Stimulated activated naive B cell treated with anti-CD40 and anti-IgM and Interleukin-4, amounts not matched to agents 10 μg/mL and 1 μg/mL and 100 μg/mL, for 72 hours (primary cell): ENCODE data around the gene SYNGR3.

Experiments
- ATAC-seq, 2 donors: fragments of 150-1000 bp; cut with Tn5 transposase; replicated peaks; 2 replicates each; pipeline ENCODE4 v1.10.0; 2021; ENCODE audit warnings: moderate library complexity in 1 of 2
- DNase-seq: peaks from one replicate; pipeline ENCODE4 v3.0.0; 2021
- H3K27ac Mint-ChIP-seq: one replicate; pipeline ENCODE4 v1.8.0; 2022; ENCODE audit warnings: mild to moderate bottlenecking, mixed read lengths
- H3K27me3 Mint-ChIP-seq, 2 donors: one replicate each; pipeline ENCODE4 v1.8.0; 2022; ENCODE audit warnings: mixed read lengths in 2 of 2
- H3K36me3 Mint-ChIP-seq, 2 donors: one replicate each; pipeline ENCODE4 v1.8.0; 2022; ENCODE audit warnings: mixed read lengths in 2 of 2, mild to moderate bottlenecking in 1 of 2
- H3K4me1 Mint-ChIP-seq, 2 donors: one replicate each; pipeline ENCODE4 v1.8.0; 2022; ENCODE audit warnings: mixed read lengths in 2 of 2, mild to moderate bottlenecking in 1 of 2
- H3K4me3 Mint-ChIP-seq, 2 donors: one replicate each; pipeline ENCODE4 v1.8.0; 2022; ENCODE audit warnings: mild to moderate bottlenecking in 2 of 2, mixed read lengths in 2 of 2, moderate library complexity in 1 of 2
- H3K9me3 Mint-ChIP-seq, 2 donors: one replicate each; pipeline ENCODE4 v1.8.0; 2022; ENCODE audit warnings: mixed read lengths in 2 of 2, mild to moderate bottlenecking in 1 of 2

Gene SYNGR3

GRCh38 chr16:1990101-1990350 lies 256 bp downstream of the SYNGR3 start:
- Mint-ChIP-seq H3K27ac (no peak overlapping the region), H3K9me3 (no peaks in the 10 kb centered on the region), H3K36me3 (peaks cover 18 to 43% of the 10 kb centered on the region in 2 donors), H3K27me3 (no peaks in the 10 kb centered on the region), H3K4me3 (peak overlapping the region; percentile 88 to 95), H3K4me1 (peaks cover 36 to 48% of the 10 kb centered on the region in 2 donors)
- DNase-seq: no peak
- no peak for ATAC-seq

GRCh38 chr16:1990351-1991134 lies 773 bp downstream of the SYNGR3 start:
- peak overlapping the region; percentile 88 to 95 for H3K4me3 Mint-ChIP-seq
- ATAC-seq: peak; percentile 27 to 32
- peaks cover 23 to 49% of the 10 kb centered on the region in 2 donors for H3K36me3 Mint-ChIP-seq
- H3K27me3 Mint-ChIP-seq: no peaks in the 10 kb centered on the region
- no peaks in the 10 kb centered on the region for H3K9me3 Mint-ChIP-seq
- H3K27ac Mint-ChIP-seq: peak overlapping the region; percentile 98
- DNase-seq: peak; percentile 57
- peaks cover 33 to 43% of the 10 kb centered on the region in 2 donors for H3K4me1 Mint-ChIP-seq

- peak; percentile 89 for DNase-seq
- Mint-ChIP-seq H3K9me3 (no peaks in the 10 kb centered on the region), H3K4me1 (peaks cover 31 to 39% of the 10 kb centered on the region in 2 donors), H3K36me3 (peaks cover 24 to 47% of the 10 kb centered on the region in 2 donors), H3K27me3 (no peaks in the 10 kb centered on the region), H3K4me3 (peak overlapping the region; percentile 88 to 95), H3K27ac (peak overlapping the region; percentile 98)
- peak; percentile 76 to 80 for ATAC-seq
Observed at GRCh38 chr16:1991135-1991551, 1.4 kb downstream of the SYNGR3 start.

GRCh38 chr16:1991588-1991947 lies 1.8 kb downstream of the SYNGR3 start:
- DNase-seq (no peak), ATAC-seq (no peak)
- peaks cover 28 to 37% of the 10 kb centered on the region in 2 donors for H3K4me1 Mint-ChIP-seq
- H3K4me3 Mint-ChIP-seq: peak overlapping the region; percentile 88 to 95
- peaks cover 20 to 45% of the 10 kb centered on the region in 2 donors for H3K36me3 Mint-ChIP-seq
- peak overlapping the region; percentile 98 for H3K27ac Mint-ChIP-seq
- H3K9me3 Mint-ChIP-seq: no peaks in the 10 kb centered on the region
- H3K27me3 Mint-ChIP-seq: no peaks in the 10 kb centered on the region

GRCh38 chr16:1991948-1992703 lies 2.4 kb downstream of the SYNGR3 start:
- Mint-ChIP-seq H3K27ac (peak overlapping the region; percentile 98), H3K36me3 (peaks cover 17 to 45% of the 10 kb centered on the region in 2 donors), H3K27me3 (no peaks in the 10 kb centered on the region), H3K9me3 (no peaks in the 10 kb centered on the region), H3K4me3 (peak overlapping the region; percentile 88 to 95), H3K4me1 (peaks cover 23 to 37% of the 10 kb centered on the region in 2 donors)
- DNase-seq: peak; percentile 87
- peak; percentile 51 to 54 for ATAC-seq

GRCh38 chr16:1992704-1993317 lies 3.0 kb downstream of the SYNGR3 start:
- Mint-ChIP-seq H3K27me3 (no peaks in the 10 kb centered on the region), H3K4me1 (peaks cover 23 to 37% of the 10 kb centered on the region in 2 donors), H3K4me3 (no peak overlapping the region), H3K36me3 (peaks cover 14 to 45% of the 10 kb centered on the region in 2 donors), H3K9me3 (no peaks in the 10 kb centered on the region), H3K27ac (no peak overlapping the region)
- no peak for ATAC-seq
- DNase-seq: no peak

- Mint-ChIP-seq H3K4me1 (peaks cover 20 to 37% of the 10 kb centered on the region in 2 donors), H3K36me3 (peaks cover 19 to 49% of the 10 kb centered on the region in 2 donors), H3K27me3 (no peaks in the 10 kb centered on the region), H3K4me3 (no peak overlapping the region), H3K27ac (peak overlapping the region; percentile 84), H3K9me3 (no peaks in the 10 kb centered on the region)
- no peak for DNase-seq
- no peak for ATAC-seq
Observed at GRCh38 chr16:1993731-1994131, 4.0 kb downstream of the SYNGR3 start.

GRCh38 chr16:1997494-1998359 lies 8.0 kb downstream of the SYNGR3 start:
- no peak for ATAC-seq
- no peak overlapping the region for H3K27ac Mint-ChIP-seq
- H3K36me3 Mint-ChIP-seq: peaks cover 37 to 59% of the 10 kb centered on the region in 2 donors

GRCh38 chr16:1998360-1998835 lies 8.6 kb downstream of the SYNGR3 start:
- DNase-seq: no peak
- Mint-ChIP-seq H3K27me3 (no peaks in the 10 kb centered on the region), H3K4me1 (peaks cover 11% of the 10 kb centered on the region in 2 donors), H3K27ac (no peak overlapping the region), H3K4me3 (no peak overlapping the region), H3K36me3 (peaks cover 34 to 55% of the 10 kb centered on the region in 2 donors), H3K9me3 (no peaks in the 10 kb centered on the region)
- no peak for ATAC-seq

More at GRCh38 chr16:1997494-1998359, 8.0 kb downstream of the SYNGR3 start:
- DNase-seq: no peak
- H3K27me3 Mint-ChIP-seq: no peaks in the 10 kb centered on the region
- peaks cover 13 to 15% of the 10 kb centered on the region in 2 donors for H3K4me1 Mint-ChIP-seq
- no peaks in the 10 kb centered on the region for H3K9me3 Mint-ChIP-seq
- no peak overlapping the region for H3K4me3 Mint-ChIP-seq

GRCh38 chr16:1998852-1999801 lies 9.4 kb downstream of the SYNGR3 start:
- Mint-ChIP-seq H3K4me1 (peaks cover 4 to 7% of the 10 kb centered on the region in 2 donors), H3K27me3 (no peaks in the 10 kb centered on the region), H3K4me3 (no peak overlapping the region), H3K9me3 (no peaks in the 10 kb centered on the region), H3K36me3 (peaks cover 32 to 48% of the 10 kb centered on the region in 2 donors), H3K27ac (no peak overlapping the region)
- no peak for DNase-seq
- no peak for ATAC-seq

- Mint-ChIP-seq H3K4me1 (peaks cover 6 to 16% of the 10 kb centered on the region in 2 donors), H3K9me3 (no peaks in the 10 kb centered on the region), H3K27ac (no peak overlapping the region), H3K36me3 (peaks cover 32 to 49% of the 10 kb centered on the region in 2 donors), H3K27me3 (no peaks in the 10 kb centered on the region), H3K4me3 (no peak overlapping the region)
- DNase-seq: no peak
- ATAC-seq: no peak
Observed at GRCh38 chr16:1999866-2000514, 10.2 kb downstream of the SYNGR3 start.

- peaks cover 9 to 25% of the 10 kb centered on the region in 2 donors for H3K4me1 Mint-ChIP-seq
- H3K27me3 Mint-ChIP-seq: no peaks in the 10 kb centered on the region
- ATAC-seq: no peak
- H3K4me3 Mint-ChIP-seq: no peak overlapping the region
- H3K9me3 Mint-ChIP-seq: no peaks in the 10 kb centered on the region
- DNase-seq: no peak
- H3K27ac Mint-ChIP-seq: no peak overlapping the region
- H3K36me3 Mint-ChIP-seq: peaks cover 31 to 48% of the 10 kb centered on the region in 2 donors
Observed at GRCh38 chr16:2001035-2001434, 11.3 kb downstream of the SYNGR3 start.
